ENCODE data around the gene HDLBP. TPM values are rescaled to one million over a fixed set of nuclear protein-coding genes. Genes with fewer than 3 reads are reported as not detected.

The HDLBP gene
- total RNA-seq, 6 donors from 2014 or later, result 339 to 691 (median 487) TPM

DNA sequence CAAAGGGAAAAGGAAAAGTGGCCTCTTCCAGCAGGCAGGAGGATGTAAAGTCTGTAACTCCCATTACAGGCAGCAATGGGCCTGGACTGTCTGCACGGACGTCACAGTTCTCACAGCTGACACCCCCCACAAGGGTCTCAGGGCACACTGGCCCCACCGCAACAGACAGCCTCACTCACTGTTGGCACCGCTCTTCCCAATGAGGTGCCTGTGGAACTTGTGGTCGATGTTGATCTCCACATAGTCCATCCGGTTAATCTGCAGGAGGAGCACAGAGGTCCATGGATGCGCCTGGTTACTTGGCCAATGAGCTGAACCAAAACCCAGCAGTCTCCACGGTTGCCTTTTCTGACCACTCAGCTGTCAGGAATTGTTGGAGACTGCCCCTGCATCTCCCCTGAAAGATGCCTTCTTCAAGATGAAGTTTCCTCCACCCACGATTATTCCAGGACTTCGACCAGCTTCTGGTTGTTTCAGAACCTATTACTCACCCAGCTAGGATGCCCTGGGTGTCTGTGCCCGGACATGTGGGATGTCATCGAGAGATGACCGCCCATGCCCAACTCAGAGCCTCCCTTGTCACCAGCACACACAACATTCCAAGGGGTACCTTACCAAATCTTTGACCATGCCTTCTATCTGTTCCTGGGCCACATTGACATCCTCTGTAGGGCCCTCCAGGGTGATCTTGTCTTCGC, 62.5 kb downstream of the HDLBP start:
- no peak overlapping the region for H3K4me3 ChIP-seq
- WGBS, 2 donors, result 93 to 99% methylated on average over 9 to 14 of the region's 14 CpGs
- H3K4me1 ChIP-seq, result no peaks in the 10 kb centered on the region
- H3K9me3 ChIP-seq, result no peaks in the 10 kb centered on the region
- DNase-seq (no peak), ATAC-seq (ENCODE audit: low FRiP score in 2 of 2) (no peak)
- H3K36me3 ChIP-seq, result peaks cover 78 to 100% (median 91%) of the 10 kb centered on the region in 4 donors
- H3K27ac ChIP-seq, result no peak overlapping the region
- H3K27me3 ChIP-seq, result no peaks in the 10 kb centered on the region
- TF ChIP-seq EP300 (IDR thresholded peaks at IDR 0.05) (no peak), POLR2AphosphoS5 (IDR thresholded peaks at IDR 0.05) (no peak), POLR2A (IDR thresholded peaks at IDR 0.05) (no peak), CTCF (IDR thresholded peaks at IDR 0.05) (no peak)

GRCh38 chr2:241249654-241250053, 65.8 kb downstream of the HDLBP start:
- Histone ChIP-seq H3K9me3 (no peaks in the 10 kb centered on the region), H3K27me3 (no peaks in the 10 kb centered on the region), H3K27ac (no peak overlapping the region), H3K36me3 (peaks cover 86 to 100% (median 94%) of the 10 kb centered on the region in 4 donors), H3K4me3 (no peak overlapping the region), H3K4me1 (no peaks in the 10 kb centered on the region)
- TF ChIP-seq POLR2A (IDR thresholded peaks at IDR 0.05) (no peak), CTCF (IDR thresholded peaks at IDR 0.05) (no peak), EP300 (IDR thresholded peaks at IDR 0.05) (no peak), POLR2AphosphoS5 (IDR thresholded peaks at IDR 0.05) (no peak)
- DNase-seq, result no peak
- ATAC-seq (ENCODE audit: low FRiP score in 2 of 2), result no peak
- WGBS, 2 donors, result 92 to 97% methylated on average over 9 to 14 of the region's 14 CpGs

DNA sequence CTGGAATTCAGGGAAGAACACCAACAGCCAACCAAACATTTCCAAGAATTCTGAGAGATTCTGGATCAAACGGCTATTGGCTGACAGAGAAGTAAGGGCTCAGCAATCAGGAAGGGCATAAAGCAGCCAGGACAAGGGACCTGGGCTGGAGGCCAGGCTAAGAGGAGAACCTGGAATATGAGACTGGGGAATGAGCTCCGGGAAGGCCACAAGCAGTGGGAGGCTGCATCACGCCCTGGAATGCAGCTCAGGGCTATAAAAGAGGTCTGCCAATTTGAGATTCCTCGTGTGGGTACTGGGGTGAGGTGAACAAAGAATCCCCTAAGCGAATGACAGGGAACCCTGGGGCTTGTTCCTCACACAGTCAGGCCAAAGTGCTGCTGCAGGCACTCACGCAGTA, 66.6 kb downstream of the HDLBP start:
- TF ChIP-seq CTCF (IDR thresholded peaks at IDR 0.05) (no peak), POLR2AphosphoS5 (IDR thresholded peaks at IDR 0.05) (no peak), POLR2A (IDR thresholded peaks at IDR 0.05) (no peak), EP300 (IDR thresholded peaks at IDR 0.05) (no peak)
- 87 to 93% methylated on average over 5 to 6 of the region's 6 CpGs for WGBS, 2 donors
- H3K4me1 ChIP-seq, result no peaks in the 10 kb centered on the region
- H3K4me3 ChIP-seq, result no peak overlapping the region
- no peaks in the 10 kb centered on the region for H3K9me3 ChIP-seq
- H3K27me3 ChIP-seq, result no peaks in the 10 kb centered on the region
- DNase-seq (no peak), ATAC-seq (ENCODE audit: low FRiP score in 2 of 2) (no peak)
- H3K36me3 ChIP-seq, result peaks cover 85 to 100% (median 97%) of the 10 kb centered on the region in 4 donors
- H3K27ac ChIP-seq, result no peak overlapping the region

DNA sequence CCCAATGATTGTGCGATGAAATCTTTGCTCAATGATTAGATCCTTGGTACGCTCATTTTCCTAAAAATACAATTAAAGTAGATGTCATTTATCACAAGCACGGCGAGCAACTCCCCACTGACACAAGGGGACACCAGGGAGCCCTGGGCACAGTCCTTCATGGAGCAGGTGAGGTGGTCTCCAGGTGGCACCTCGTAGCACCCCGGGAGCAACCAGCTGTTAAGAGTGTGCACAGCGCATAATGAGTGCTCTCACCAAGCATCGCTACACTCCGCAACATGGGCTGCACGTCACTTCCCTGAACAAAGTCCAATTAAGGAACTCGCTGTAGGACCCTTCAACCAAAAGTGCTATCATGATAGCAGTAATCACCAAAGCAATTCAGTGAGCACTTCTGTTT, 67.2 kb downstream of the HDLBP start:
- no peaks in the 10 kb centered on the region for H3K9me3 ChIP-seq
- H3K4me1 ChIP-seq, result no peaks in the 10 kb centered on the region
- WGBS, 2 donors, result 88 to 94% methylated on average over 11 of the region's 11 CpGs
- TF ChIP-seq POLR2AphosphoS5 (IDR thresholded peaks at IDR 0.05) (no peak), CTCF (IDR thresholded peaks at IDR 0.05) (no peak), POLR2A (IDR thresholded peaks at IDR 0.05) (no peak), EP300 (IDR thresholded peaks at IDR 0.05) (no peak)
- ATAC-seq (ENCODE audit: low FRiP score in 2 of 2) (no peak), DNase-seq (no peak)
- no peak overlapping the region for H3K27ac ChIP-seq
- peaks cover 84 to 100% (median 98%) of the 10 kb centered on the region in 4 donors for H3K36me3 ChIP-seq
- H3K4me3 ChIP-seq, result no peak overlapping the region
- no peaks in the 10 kb centered on the region for H3K27me3 ChIP-seq

DNA sequence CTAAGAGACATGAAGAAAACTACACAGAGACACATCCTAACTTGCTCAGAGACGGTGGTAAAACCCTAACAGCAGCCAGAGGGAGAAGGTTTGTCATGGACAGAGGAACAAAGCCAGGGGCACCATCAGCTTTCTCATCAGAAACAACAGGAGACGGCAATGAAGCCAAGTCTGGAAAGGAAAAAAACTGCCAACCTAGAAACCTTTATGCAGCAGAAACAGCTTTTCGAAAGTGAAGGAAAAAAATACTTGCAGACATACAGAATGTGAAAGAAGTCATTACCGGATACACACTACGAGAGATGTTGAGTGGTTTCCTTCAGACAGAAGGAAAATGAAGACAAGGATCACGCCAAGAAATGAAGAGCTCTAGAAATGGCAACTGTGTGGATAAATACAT, 71.1 kb downstream of the HDLBP start:
- ATAC-seq (ENCODE audit: low FRiP score in 2 of 2) (no peak), DNase-seq (no peak)
- no peak overlapping the region for H3K27ac ChIP-seq
- no peaks in the 10 kb centered on the region for H3K27me3 ChIP-seq
- TF ChIP-seq POLR2A (IDR thresholded peaks at IDR 0.05) (no peak), CTCF (IDR thresholded peaks at IDR 0.05) (no peak), EP300 (IDR thresholded peaks at IDR 0.05) (no peak), POLR2AphosphoS5 (IDR thresholded peaks at IDR 0.05) (no peak)
- no peaks in the 10 kb centered on the region for H3K9me3 ChIP-seq
- peaks cover 72 to 100% (median 97%) of the 10 kb centered on the region in 4 donors for H3K36me3 ChIP-seq
- H3K4me3 ChIP-seq, result no peak overlapping the region
- WGBS, 2 donors, result 94 to 97% methylated on average over 6 of the region's 6 CpGs
- no peaks in the 10 kb centered on the region for H3K4me1 ChIP-seq

Measured in upper lobe of left lung (tissue), 6 donors.